Right atrium auricular region (tissue), 2 donors: ENCODE data around the gene AKT1. TPM values are rescaled to one million over a fixed set of nuclear protein-coding genes. Genes with fewer than 3 reads are reported as not detected.
"Not testable (repeated sequence)": the region's sequence is repeated elsewhere in the genome, so short reads cannot be mapped to it uniquely, and the experiment has no call there.

ENCODE experiments used
- DNase-seq: peaks from one replicate; pipeline ENCODE4 v3.0.0-alpha.2; 2019; ENCODE audit warnings: low spot score
- H3K27ac ChIP-seq, 2 donors: fragments of 200-600 bp; sonication (generic); 1 replicate in 1 of 2; 2 replicates in 1 of 2; pipeline ENCODE4 v1.5.1; 2016 to 2019
- H3K27me3 ChIP-seq, 2 donors: fragments of 200-600 bp; sonication (generic); one replicate each; pipeline versions ENCODE4 v1.5.1 to v1.6.0; 2017 to 2019
- H3K36me3 ChIP-seq: fragments of 200-600 bp; sonication (generic); one replicate; pipeline ENCODE4 v1.5.1; 2016
- H3K4me1 ChIP-seq, 2 donors: fragments of 200-600 bp; sonication (generic); one replicate each; pipeline versions ENCODE4 v1.5.1 to v1.6.0; 2017 to 2019
- H3K4me3 ChIP-seq, 2 donors: fragments of 200-600 bp; sonication (generic); 1 replicate in 1 of 2; 2 replicates in 1 of 2; pipeline ENCODE4 v1.5.1; 2017 to 2019; ENCODE audit warnings: mild to moderate bottlenecking in 1 of 2, moderate library complexity in 1 of 2
- H3K9me3 ChIP-seq, 2 donors: fragments of 200-600 bp; sonication (generic); one replicate each; pipeline ENCODE4 v1.5.1; 2019
- CTCF ChIP-seq, 2 donors: fragments of 200-600 bp; sonication (generic); IDR thresholded peaks; one replicate each; pipeline ENCODE4 v1.5.1; 2019; ENCODE audit warnings: antibody characterized with exemption in 2 of 2
- total RNA-seq, 2 donors: library from RNA; depleted of rRNA; stranded (reverse); fragments of >200 nt; gene quantifications; one replicate each; pipeline ENCODE4 v1.1.0, GENCODE V29; 2016

AKT1 gene
- total RNA-seq, 2 donors from 2014 or later: 77.7 to 93.8 TPM

DNA sequence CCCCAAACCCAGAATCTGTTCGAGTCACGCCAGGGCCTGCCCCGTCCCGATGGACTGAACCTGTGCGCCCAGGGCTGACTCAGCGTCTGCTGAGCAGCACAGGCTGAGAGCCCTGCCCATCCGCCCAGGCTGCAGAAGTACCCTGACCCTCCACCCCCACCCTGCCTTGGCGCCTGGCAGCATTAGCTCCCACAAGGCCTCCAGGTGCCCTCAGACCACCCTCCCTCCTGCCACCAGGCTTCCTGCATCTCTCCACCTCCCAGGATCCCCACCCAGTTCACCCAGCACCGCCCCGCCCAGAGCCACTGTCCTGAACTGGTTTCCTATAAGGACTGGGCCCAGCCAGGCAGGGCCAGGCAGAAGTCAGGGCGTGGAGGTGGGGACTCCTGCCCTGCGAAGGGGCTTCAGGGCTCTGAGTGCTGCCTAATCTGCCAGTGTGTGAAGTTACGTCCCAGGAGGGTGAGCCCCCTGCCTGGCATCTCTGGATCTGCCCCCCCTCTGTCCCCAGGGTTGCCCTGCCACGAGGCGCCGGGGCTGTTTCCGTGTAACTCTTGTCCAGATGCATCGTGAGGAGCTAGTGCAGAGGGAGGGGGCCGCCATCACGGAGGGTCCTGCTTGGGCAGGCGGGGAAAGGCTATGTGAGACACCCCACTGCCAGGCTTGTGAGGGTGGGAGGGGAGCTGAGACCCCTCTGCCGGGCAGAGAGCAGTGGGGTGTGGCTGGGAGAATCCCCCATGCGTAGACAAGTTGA, 62.4 kb downstream of the AKT1 start:
- DNase-seq: no peak
- Histone ChIP-seq H3K4me3 (no peak overlapping the region), H3K4me1 (peaks cover 0 to 90% of the 10 kb centered on the region in 2 donors), H3K9me3 (no peaks in the 10 kb centered on the region), H3K36me3 (no peaks in the 10 kb centered on the region), H3K27me3 (no peaks in the 10 kb centered on the region), H3K27ac (peak overlapping the region; percentile 91 to 95)
- no peak for TF ChIP-seq CTCF (IDR thresholded peaks at IDR 0.05)

GRCh38 chr14:104732355-104732804, 63.2 kb downstream of the AKT1 start:
- peak; percentile 86 for DNase-seq
- H3K36me3 ChIP-seq: no peaks in the 10 kb centered on the region
- no peak overlapping the region for H3K4me3 ChIP-seq
- no peaks in the 10 kb centered on the region for H3K9me3 ChIP-seq
- H3K27me3 ChIP-seq: no peaks in the 10 kb centered on the region
- H3K4me1 ChIP-seq: peaks cover 0 to 87% of the 10 kb centered on the region in 2 donors
- peak overlapping the region; percentile 91 to 95 for H3K27ac ChIP-seq
- TF ChIP-seq CTCF (IDR thresholded peaks at IDR 0.05): no peak

DNA sequence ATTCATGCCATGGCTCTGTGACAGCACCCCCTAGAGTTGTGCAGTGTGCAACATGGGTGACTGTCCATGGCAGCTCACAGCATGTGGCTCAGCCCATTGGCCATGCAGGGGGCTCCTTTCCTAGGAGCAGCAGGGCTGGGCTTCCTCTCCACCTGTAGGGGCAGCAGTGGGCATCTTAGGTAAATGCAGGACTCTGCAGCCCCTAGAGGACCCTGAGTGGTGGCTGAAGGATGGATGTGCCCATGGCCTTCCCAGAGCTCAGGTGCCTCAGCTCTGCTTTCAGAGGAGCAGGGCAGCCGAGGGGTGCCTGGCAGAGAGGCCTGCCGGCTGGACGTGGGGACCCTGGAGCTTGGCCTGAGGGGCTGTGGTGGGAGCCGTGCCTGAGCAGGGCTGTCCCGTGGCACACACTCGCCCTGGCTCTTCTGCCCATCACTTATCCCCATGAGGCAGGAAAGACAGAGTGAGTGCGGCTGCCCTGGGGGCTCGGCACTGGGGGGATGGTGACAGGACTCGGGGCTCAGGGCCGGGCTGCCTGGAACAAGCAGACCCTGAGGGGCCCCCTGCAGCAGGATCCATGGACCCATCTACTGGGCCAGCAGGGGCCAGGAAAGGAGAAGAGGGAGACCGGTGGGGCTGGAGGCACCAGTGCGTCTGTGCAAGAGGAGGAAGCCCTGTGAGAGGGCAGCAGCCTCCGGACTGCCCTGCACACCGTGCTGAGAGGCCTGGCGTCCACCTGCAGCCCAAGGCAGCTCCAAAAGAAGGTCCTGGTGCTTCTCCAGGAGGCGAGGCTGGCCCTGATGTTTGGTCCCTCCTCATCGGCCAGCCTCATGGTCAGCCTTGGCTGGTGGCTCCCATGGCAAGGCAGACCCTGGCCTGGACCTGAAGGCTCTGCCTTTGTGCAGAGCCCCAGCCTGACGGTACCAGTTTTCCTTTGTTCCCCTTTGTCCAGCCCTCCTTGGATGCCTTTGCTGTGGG, 63.9 kb downstream of the AKT1 start:
- peaks cover 0 to 81% of the 10 kb centered on the region in 2 donors for H3K4me1 ChIP-seq
- no peaks in the 10 kb centered on the region for H3K36me3 ChIP-seq
- H3K4me3 ChIP-seq: no peak overlapping the region
- peak overlapping the region; percentile 91 to 95 for H3K27ac ChIP-seq
- no peaks in the 10 kb centered on the region for H3K27me3 ChIP-seq
- peak in 1 of 2 donors; percentile 41 for TF ChIP-seq CTCF (IDR thresholded peaks at IDR 0.05)
- H3K9me3 ChIP-seq: no peaks in the 10 kb centered on the region
- no peak for DNase-seq

- no peak for DNase-seq
- Histone ChIP-seq H3K4me3 (no peak overlapping the region), H3K4me1 (peaks cover 0 to 81% of the 10 kb centered on the region in 2 donors), H3K27ac (peak overlapping the region; percentile 91 to 95), H3K36me3 (no peaks in the 10 kb centered on the region), H3K27me3 (no peaks in the 10 kb centered on the region), H3K9me3 (no peaks in the 10 kb centered on the region)
- no peak for TF ChIP-seq CTCF (IDR thresholded peaks at IDR 0.05)
Observed at GRCh38 chr14:104730487-104730886, 65.1 kb downstream of the AKT1 start.

DNA sequence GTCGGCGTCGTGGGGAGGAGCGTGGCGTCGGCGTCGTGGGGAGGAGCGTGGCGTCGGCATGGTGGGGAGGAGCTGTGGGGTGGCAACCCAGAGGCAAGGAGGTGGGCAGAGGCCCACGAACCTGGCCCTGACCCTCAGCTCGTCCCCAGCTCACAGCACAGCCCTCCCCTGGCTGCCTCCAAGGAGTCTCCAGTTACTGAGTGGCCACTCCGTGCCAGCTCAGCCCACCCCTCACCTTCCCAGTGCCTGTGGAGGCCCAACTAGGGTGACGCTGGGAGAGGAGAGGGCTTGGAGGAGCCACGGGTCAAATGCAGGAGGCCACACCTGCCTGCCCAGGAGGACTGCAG, 65.7 kb downstream of the AKT1 start:
- no peak for DNase-seq
- Histone ChIP-seq H3K27me3 (no peaks in the 10 kb centered on the region), H3K9me3 (no peaks in the 10 kb centered on the region), H3K27ac (peak overlapping the region; percentile 91 to 95), H3K36me3 (no peaks in the 10 kb centered on the region), H3K4me1 (peaks cover 0 to 81% of the 10 kb centered on the region in 2 donors), H3K4me3 (no peak overlapping the region)
- no peak for TF ChIP-seq CTCF (IDR thresholded peaks at IDR 0.05)

- H3K4me1 ChIP-seq: peaks cover 0 to 81% of the 10 kb centered on the region in 2 donors
- H3K36me3 ChIP-seq, H3K27me3 ChIP-seq, H3K4me3 ChIP-seq, DNase-seq, H3K9me3 ChIP-seq: not testable (repeated sequence)
- peak overlapping the region; percentile 16 to 89 for H3K27ac ChIP-seq
Observed at GRCh38 chr14:104729176-104729834, 66.2 kb downstream of the AKT1 start.
